GM12875 (cell line): ENCODE results near the gene TPM1.

Source experiments
- H3K4me3 ChIP-seq: one replicate; pipeline ENCODE4 v1.5.1; 2011; ENCODE audit warnings: low read depth, low read length, control low read depth
- CTCF ChIP-seq: IDR thresholded peaks from 2 replicates; pipeline ENCODE4 v1.5.1; 2011; ENCODE audit warnings: low read depth, mild to moderate bottlenecking, control low read depth, inconsistent platforms, low read length, moderate library complexity, borderline replicate concordance; ENCODE audit not compliant: insufficient read depth

The TPM1 gene

DNA sequence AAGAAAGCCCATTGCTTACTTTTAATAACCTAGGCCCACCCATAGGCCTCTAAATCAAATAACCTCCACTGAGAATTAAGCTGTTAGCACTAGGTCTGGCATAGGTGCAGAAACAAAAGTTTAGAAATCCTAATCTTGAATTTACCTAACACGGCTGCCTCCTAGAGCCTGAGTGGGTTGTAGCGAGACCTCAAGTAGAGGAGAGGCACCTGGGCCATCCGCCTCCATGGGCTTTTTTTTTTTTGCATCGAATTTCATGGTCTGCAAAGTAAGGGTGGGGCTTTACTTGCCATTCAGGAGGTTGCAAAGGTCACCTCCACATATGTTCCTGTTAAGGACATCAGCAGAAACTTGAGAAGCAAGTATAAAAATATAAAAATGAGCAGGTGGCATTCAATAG lies 6.6 kb upstream of the TPM1 start:
- no peak overlapping the region for H3K4me3 ChIP-seq
- TF ChIP-seq CTCF, result no peak

DNA sequence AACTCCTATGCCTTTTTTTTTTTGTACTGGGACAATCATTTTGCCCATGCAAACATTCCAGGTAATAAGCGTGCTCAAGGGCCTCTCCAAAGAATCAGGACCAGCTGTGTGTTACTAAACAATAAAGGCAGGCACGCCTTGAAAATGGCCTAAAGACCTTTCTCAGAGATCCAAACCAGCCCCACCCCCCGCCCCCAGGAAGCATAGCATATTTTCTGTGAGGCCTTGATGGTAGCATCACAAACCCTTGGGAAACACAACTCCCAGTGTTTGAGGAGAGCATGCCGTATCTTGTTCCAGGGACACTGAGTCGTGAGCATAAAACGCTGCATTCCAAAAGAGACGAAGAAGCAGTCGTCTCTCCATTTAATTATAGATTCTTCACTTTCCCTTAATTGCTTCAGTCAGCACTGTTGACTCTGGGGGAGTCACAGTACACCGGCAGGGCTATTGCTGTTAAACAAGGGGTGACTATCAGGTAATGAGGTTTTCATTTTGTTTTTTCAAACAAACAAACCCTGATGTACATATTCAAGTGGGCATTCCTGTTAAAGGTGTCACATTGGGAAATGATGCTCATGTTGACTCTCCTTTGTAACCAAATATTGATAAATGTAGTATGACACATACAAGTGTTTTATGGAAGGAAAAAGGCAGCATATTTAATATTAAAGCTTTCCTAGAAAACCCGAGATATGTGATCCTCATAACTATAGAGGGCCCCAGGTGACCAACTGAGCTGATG lies 4.4 kb upstream of the TPM1 start:
- TF ChIP-seq CTCF, result no peak
- H3K4me3 ChIP-seq, result no peak overlapping the region

DNA sequence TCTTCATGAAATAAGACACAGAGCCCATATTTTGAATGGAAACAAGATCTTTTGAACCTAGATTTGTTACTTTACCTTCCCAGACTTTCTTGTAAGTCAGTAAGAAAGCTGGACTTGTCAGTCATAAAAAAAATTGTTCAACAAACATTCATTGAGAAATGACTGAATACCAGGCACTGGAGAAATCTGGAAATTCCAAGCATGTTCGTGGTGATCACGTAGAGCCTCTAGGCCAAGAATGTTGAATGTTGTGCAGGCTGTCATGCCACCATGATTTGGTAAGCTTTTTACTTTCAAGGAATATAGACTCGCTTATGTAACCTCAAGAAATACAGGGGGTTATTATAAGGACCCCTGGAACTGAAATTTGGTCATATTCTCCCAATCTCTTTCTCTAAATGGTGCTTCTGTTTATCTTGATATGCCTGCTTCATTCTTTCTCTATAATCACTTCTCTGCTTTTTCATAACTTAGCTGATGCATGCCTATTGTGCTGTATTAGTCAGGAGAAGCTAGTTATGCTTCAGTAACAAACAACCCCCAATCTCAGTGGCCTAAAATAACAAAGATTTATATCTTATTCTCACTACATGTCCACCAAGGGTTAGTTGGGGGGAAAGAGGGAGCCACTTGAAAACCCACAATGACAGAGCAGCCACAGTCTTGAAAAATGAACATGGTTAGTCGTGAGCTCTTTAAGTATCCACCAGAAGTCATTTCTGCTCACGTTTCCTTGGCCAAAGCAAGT lies 3.4 kb upstream of the TPM1 start:
- TF ChIP-seq CTCF, result no peak

GRCh38 chr15:63039811-63040210 lies 2.7 kb upstream of the TPM1 start:
- no peak for TF ChIP-seq CTCF

More for the DNA sequence above, 3.4 kb upstream of the TPM1 start:
- H3K4me3 ChIP-seq, result no peak overlapping the region

GRCh38 chr15:63040509-63040908 lies 2.0 kb upstream of the TPM1 start:
- TF ChIP-seq CTCF, result no peak
- no peak overlapping the region for H3K4me3 ChIP-seq

More at GRCh38 chr15:63039811-63040210, 2.7 kb upstream of the TPM1 start:
- no peak overlapping the region for H3K4me3 ChIP-seq

- TF ChIP-seq CTCF, result no peak
- H3K4me3 ChIP-seq, result no peak overlapping the region
Observed at GRCh38 chr15:63040954-63041353, 1.6 kb upstream of the TPM1 start.
